ENCODE measurements around the gene NUTM2D. TPM values are rescaled to one million over a fixed set of nuclear protein-coding genes. Genes with fewer than 3 reads are reported as not detected.
"Not testable (repeated sequence)": the region's sequence is repeated elsewhere in the genome, so short reads cannot be mapped to it uniquely, and the experiment has no call there.

NUTM2D gene
- total RNA-seq, 4 donors from 2014 or later, result 2.8 to 3.7 (median 2.9) TPM

DNA sequence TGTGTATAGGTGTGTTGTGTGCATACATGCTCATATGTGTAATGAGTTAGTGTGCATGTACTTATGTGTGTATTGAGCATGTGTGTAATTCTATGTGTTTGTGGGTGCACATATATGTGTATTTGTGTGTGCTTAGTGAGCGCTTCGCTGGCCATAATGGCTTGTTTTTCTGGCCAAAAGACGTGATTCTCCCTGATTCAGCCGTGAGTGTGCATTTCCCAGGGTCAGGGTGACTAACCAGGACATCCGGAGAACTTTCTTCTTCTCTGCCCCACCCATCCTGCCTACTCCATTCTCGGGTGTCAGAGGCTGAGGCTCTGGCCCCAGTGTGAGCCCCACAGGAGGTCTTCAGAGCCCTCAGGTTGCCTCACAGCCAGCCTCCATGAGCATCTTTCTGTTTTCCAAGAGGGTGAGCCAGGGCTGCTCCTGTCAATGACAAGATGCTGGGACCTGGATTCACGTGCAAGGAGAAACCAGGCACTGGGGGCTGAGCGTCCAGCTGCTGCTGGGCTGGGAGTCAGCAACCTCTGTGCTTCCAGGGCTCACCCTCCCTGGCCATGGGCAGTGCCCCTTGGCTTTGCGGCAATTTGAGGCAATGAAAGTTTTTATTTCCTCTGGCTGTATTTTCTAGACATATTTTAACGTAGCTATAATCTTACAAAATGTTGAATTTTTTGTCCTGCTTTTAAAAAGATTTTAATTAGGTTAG lies 25.8 kb downstream of the NUTM2D start:
- not testable (repeated sequence) for H3K4me3 ChIP-seq, H3K9me3 ChIP-seq, H3K27ac ChIP-seq, H3K27me3 ChIP-seq, ATAC-seq, H3K36me3 ChIP-seq, H3K4me1 ChIP-seq
- 96 to 100% methylated on average over 1 to 4 of the region's 10 CpGs for WGBS, 2 donors (ENCODE audit: low coverage in 1 of 2)

DNA sequence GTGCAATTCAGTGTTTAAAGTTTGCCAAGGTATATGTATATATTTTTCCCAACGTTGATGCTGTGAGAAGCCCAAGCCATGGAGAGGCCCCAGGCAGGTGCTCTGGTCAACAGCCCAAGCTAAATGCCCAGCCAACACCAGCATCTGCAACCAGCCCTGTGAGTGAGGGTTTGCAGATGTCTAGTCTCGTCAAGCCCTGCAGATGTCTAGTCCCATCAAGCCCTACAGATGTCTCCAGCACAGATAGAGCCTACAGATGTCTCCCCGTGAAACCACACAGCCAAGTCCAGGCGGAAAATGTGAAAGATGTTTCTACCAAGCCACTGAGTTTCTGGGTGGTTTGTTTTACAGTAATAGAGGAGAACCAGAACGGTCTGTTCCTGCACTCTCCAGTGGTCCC lies 26.7 kb downstream of the NUTM2D start:
- H3K4me1 ChIP-seq, ATAC-seq, H3K27me3 ChIP-seq, H3K36me3 ChIP-seq, H3K27ac ChIP-seq, H3K4me3 ChIP-seq, H3K9me3 ChIP-seq: not testable (repeated sequence)
- 33 to 38% methylated on average over 2 of the region's 5 CpGs for WGBS, 2 donors (ENCODE audit: low coverage in 1 of 2)

DNA sequence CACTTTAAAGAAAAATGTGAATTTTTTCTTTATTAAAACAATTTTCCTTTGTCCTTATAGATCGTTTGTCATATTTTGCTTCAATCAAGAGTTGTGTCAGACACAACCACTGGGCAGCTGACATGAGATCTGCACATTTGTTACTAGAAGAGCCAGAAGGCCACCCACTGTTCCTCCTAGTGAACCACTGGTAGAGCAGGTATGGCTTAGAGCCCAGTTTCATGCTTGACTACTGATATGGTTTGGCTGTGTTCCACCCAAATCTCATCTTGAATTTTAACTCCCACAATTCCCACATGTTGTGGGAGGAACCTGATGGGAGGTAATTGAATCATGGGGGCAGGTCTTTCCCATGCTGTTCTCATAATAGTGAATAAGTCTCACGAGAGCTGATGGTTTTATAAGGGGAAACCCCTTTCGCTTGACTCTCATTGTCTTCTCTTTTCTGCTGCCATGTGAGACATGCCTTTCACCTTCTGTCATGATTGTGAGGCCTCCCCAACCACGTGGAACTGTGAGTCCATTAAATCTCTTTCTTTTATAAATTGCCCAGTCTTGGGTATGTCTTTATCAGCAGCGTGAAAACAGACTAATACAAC lies 28.3 kb downstream of the NUTM2D start:
- not testable (repeated sequence) for H3K36me3 ChIP-seq, H3K4me1 ChIP-seq, H3K9me3 ChIP-seq, ATAC-seq, H3K4me3 ChIP-seq, H3K27me3 ChIP-seq, H3K27ac ChIP-seq
- 46 to 69% methylated on average over 4 to 5 of the region's 5 CpGs for WGBS, 2 donors (ENCODE audit: low coverage in 1 of 2)

DNA sequence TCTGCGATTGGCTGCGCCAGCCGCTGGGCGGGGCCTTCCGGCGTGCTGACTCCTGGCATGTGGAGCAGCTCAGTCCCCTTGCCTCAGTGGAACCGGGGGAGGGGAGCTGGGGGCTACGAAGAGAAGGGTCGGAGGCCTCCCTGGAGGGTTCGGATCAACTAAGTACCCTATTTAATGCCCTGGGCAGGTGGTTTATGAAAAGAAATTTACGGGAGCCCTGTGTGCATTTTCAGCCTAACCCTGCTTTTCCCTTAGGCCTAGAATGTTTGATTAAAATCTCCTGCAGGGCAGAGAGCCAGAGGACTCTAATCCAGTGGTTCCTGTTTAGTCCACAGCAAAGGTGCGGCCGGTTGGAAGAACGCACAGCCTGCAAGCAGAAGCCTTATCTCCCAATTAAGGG lies 33.8 kb downstream of the NUTM2D start:
- not testable (repeated sequence) for H3K4me1 ChIP-seq, H3K9me3 ChIP-seq, H3K27me3 ChIP-seq, ATAC-seq, H3K27ac ChIP-seq, H3K36me3 ChIP-seq, H3K4me3 ChIP-seq
- WGBS, 2 donors (ENCODE audit: low coverage in 1 of 2), result no CpG with 5 or more reads among the region's 14 CpGs

DNA sequence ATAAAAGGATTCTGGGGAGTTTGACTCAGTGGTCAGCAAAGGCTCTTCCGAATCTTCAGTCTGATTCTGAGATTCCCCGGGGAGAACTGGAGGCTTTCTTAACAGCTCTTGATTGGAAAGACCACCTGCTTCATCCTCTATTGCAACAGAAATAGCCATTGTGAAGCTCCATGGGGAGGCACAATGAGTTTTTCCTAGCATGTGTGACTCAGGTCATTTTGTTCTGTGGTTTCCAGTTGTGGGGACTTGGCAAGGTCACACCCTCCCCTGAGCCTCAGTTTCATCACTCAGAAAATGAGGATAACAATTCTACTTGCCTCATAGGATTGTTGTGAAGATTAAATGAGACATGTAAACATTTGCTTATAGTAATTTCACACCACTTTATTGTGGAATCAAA lies 38.7 kb downstream of the NUTM2D start:
- H3K4me1 ChIP-seq, H3K27ac ChIP-seq, H3K4me3 ChIP-seq, H3K36me3 ChIP-seq, H3K9me3 ChIP-seq, H3K27me3 ChIP-seq, ATAC-seq: not testable (repeated sequence)
- 100% methylated on average over 1 of the region's 2 CpGs; no CpG with 5 or more reads in 1 of the 2 donors for WGBS, 2 donors (ENCODE audit: low coverage in 1 of 2)

DNA sequence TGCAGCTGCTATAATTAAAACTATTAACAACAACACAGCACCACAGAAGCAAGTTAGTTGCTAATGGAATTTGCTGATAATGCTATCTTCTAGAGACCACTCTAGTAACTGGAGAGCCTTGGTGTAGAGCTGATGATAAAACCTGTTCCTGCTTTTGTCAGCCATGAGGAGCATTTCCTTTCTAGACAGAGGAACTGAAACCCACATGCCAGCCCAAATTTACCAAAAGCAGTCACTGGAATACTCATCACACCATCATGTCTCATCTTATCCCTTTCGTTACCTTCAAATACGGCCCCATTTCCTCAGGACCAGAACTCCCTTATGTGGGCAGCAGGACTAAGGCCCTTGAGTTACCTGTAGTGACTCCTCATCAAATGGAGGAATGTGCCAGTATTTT lies 40.9 kb downstream of the NUTM2D start:
- WGBS, 2 donors (ENCODE audit: low coverage in 1 of 2), result 83% methylated on average over 1 of the region's 2 CpGs; no CpG with 5 or more reads in 1 of the 2 donors
- H3K27me3 ChIP-seq, ATAC-seq, H3K4me1 ChIP-seq, H3K4me3 ChIP-seq, H3K36me3 ChIP-seq, H3K9me3 ChIP-seq, H3K27ac ChIP-seq: not testable (repeated sequence)

DNA sequence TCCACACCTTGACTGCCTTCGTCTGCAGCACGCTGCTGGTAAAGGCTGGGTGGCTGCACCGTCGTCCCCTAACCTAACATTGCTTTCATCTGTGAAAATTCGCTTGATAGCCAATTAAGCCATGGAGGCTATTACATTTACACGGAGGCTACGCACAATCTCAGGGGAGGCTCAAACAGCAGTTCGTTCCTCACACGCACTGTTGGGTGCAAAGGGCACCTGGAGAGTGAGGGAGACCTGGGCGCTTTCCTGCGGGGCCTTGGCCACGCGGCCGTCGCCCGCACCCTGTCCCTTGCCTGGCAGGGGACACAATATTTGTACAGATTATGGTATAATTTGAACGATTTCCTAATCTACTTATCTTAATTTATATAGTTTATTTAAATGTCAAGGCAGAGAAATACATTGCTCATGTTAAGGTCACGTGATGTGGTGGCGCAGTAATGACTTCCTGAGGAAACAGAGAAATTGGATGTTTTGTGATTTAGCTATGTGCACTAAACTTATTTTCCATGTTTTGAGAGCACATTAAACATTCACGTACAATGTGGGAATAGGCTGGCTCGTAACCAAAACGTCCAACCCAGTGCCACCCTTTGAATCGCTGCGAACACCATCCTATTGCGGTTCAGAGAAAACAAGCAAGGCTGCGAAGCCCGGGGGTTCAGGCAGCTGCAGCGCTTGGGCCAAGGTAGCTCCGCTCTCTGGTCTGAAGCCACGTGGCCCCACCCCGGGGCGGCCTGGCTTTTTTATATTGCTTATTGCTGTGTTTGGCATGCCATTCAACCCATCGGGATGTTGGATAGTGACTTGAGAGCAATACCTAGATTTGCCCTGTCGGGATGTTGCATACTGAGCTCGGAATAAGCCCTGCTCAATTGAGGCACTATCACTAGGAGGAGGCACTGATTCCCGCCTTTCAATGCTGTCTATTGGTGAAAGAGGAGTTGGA lies 50.2 kb downstream of the NUTM2D start:
- H3K4me1 ChIP-seq, H3K36me3 ChIP-seq, H3K9me3 ChIP-seq, ATAC-seq, H3K27ac ChIP-seq: not testable (repeated sequence)
- Histone ChIP-seq H3K27me3 (peaks cover 19% of the 10 kb centered on the region), H3K4me3 (peak overlapping the region in 1 of 2 donors; percentile 6)
- WGBS, 2 donors (ENCODE audit: low coverage in 1 of 2), result 34 to 63% methylated on average over 16 to 20 of the region's 36 CpGs

DNA sequence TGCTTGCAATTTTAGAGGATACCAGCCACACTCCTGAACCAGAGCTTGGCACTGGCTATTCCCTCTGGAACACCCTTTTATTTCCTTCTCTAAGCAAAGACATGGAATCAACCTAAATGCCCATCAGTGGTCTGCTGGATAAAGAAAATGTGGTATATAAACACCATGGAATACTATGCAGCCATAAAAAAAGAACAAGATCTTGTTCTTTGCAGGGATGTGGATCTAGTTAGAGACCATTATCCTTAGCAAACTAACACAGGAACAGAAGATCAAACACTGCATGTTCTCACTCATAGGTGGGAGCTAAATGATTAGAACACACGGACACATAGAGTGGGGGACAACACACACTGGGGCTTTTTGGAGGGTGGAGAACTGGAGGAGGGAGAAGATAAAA lies 56.4 kb downstream of the NUTM2D start:
- H3K36me3 ChIP-seq, ATAC-seq: not testable (repeated sequence)

More for the DNA sequence above, 56.4 kb downstream of the NUTM2D start:
- not testable (repeated sequence) for H3K27me3 ChIP-seq, H3K4me1 ChIP-seq, H3K9me3 ChIP-seq, H3K27ac ChIP-seq, H3K4me3 ChIP-seq
- 77% methylated on average over 1 of the region's 1 CpG; no CpG with 5 or more reads in 1 of the 2 donors for WGBS, 2 donors (ENCODE audit: low coverage in 1 of 2)

Small RNA genes within 50 kb of the gene (small RNA-seq; reads per million reads assigned to genes)
- 0 reads per million in 4 donors for gene AL355334.1

Other genes starting within 250 kb of the NUTM2D start
- 1 to 10 TPM in 3 of 4 donors, under 1 TPM in 1; 0.27 to 4.0 (median 2.4) TPM for gene NUTM2A, start 132.3 kb upstream of the NUTM2D start, total RNA-seq
- 10 to 100 TPM in 2 of 4 donors, 1 to 10 TPM in 2; 9.7 to 20.1 (median 10.1) TPM for gene MINPP1, start 147.1 kb downstream of the NUTM2D start, total RNA-seq